ENCODE measurements around the gene SDK1. TPM values are rescaled to one million over a fixed set of nuclear protein-coding genes. Genes with fewer than 3 reads are reported as not detected.
"Not testable (repeated sequence)": the region's sequence is repeated elsewhere in the genome, so short reads cannot be mapped to it uniquely, and the experiment has no call there.

The SDK1 gene
- total RNA-seq, 1 experiment from 2014 or later, result 20.0 TPM

DNA sequence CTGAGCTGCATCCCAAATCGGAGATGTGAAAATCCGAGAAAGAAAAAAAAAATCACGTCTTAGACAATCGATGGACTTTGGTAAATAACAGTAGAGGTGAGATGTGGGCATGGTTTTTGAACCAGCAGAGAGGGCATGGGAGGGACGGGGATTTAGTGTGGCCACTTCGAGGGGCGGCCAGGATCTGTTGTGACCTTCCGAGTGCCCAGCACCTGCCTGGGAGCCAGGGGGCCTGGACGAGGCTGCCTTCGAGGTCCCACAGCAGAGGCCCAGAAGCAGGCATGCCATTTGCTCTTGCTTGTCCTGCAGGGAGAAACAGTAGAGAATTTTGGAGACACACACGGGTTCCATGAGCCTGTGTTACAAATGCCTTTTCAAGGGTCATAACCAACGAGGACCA is 911.3 kb downstream of the SDK1 start:
- Mint-ChIP-seq H3K9me3 (ENCODE audit: low read depth, unreplicated experiment) (no peaks in the 10 kb centered on the region), H3K27ac (ENCODE audit: unreplicated experiment) (no peak overlapping the region)

DNA sequence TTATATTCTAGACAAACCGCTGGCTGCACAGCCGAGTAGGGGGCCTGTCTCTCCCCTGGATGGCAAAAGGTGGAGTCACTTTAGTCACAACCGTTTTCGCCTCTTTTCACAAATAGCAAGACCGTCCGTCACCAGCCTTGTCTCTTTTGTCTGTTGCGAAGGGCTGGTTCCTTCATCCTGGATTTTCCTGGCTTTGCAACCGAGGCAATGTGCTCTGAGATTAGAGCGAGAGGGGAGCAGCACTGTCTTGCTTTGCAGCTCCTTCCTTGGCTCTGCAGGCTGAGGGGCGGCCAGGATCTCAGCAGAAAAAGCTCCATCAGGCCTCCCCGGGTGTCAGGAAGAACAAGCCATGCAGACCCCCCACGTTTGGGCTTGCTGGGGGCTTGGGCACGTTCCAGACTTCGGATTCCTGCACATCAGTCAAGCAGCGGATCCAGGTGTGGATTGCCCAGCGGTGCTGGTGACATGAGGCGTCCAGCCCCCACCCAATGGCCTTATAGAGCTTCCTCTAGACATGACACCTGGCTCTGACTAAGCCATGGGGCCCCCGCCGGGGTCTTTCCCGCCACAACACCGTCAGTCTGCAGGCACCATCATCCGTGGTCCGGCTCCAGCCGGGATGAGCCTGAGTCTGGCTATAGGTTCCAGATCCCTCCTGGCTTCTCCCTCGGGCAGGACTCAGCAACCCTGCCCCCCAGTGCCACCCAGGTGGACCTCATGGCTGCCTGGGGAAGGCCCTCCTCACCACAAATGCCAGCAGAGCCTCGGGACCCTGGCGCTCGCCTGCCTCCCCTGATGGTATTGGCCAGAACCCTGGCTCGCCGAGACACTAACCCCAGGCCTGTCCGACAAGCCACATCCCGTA is 913.5 kb downstream of the SDK1 start:
- TF ChIP-seq, protein P1, sequence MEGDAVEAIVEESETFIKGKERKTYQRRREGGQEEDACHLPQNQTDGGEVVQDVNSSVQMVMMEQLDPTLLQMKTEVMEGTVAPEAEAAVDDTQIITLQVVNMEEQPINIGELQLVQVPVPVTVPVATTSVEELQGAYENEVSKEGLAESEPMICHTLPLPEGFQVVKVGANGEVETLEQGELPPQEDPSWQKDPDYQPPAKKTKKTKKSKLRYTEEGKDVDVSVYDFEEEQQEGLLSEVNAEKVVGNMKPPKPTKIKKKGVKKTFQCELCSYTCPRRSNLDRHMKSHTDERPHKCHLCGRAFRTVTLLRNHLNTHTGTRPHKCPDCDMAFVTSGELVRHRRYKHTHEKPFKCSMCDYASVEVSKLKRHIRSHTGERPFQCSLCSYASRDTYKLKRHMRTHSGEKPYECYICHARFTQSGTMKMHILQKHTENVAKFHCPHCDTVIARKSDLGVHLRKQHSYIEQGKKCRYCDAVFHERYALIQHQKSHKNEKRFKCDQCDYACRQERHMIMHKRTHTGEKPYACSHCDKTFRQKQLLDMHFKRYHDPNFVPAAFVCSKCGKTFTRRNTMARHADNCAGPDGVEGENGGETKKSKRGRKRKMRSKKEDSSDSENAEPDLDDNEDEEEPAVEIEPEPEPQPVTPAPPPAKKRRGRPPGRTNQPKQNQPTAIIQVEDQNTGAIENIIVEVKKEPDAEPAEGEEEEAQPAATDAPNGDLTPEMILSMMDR (IDR thresholded peaks at IDR 0.05; ENCODE audit: unreplicated experiment), result no peak
- intact Hi-C loops (cut with micrococcal nuclease; ENCODE audit: unreplicated experiment), result no loop called here
- DNase-seq, result no peak
- peaks cover 9% of the 10 kb centered on the region for H3K36me3 Mint-ChIP-seq (ENCODE audit: insufficient read depth, unreplicated experiment)
- H3K27me3 Mint-ChIP-seq (ENCODE audit: unreplicated experiment), result no peaks in the 10 kb centered on the region
- CTCF ChIA-PET, result interaction anchor here (1.3 kb wide), 1 partner anchor 16 kb away, joined by 3 read pairs; no protein-coding TSS in a partner anchor
- H3K9me3 Mint-ChIP-seq (ENCODE audit: low read depth, unreplicated experiment), result no peaks in the 10 kb centered on the region
- no peaks in the 10 kb centered on the region for H3K4me1 Mint-ChIP-seq (ENCODE audit: low read depth, unreplicated experiment)
- no peak overlapping the region for H3K4me3 Mint-ChIP-seq (ENCODE audit: low read depth, unreplicated experiment)
- H3K27ac Mint-ChIP-seq (ENCODE audit: unreplicated experiment), result no peak overlapping the region
- no TSS peak for BruUV-seq (replicated peaks)

More for the DNA sequence above, 911.3 kb downstream of the SDK1 start:
- H3K27me3 Mint-ChIP-seq (ENCODE audit: unreplicated experiment), result no peaks in the 10 kb centered on the region
- no peak overlapping the region for H3K4me3 Mint-ChIP-seq (ENCODE audit: low read depth, unreplicated experiment)
- peaks cover 9% of the 10 kb centered on the region for H3K36me3 Mint-ChIP-seq (ENCODE audit: insufficient read depth, unreplicated experiment)
- CTCF ChIA-PET, result interaction anchor here (0.7 kb wide), 1 partner anchor 544 kb away, joined by 3 read pairs; no protein-coding TSS in a partner anchor
- H3K4me1 Mint-ChIP-seq (ENCODE audit: low read depth, unreplicated experiment), result no peaks in the 10 kb centered on the region
- TF ChIP-seq, protein P1 (IDR thresholded peaks at IDR 0.05; ENCODE audit: unreplicated experiment), result no peak
- BruUV-seq (replicated peaks), result no TSS peak
- DNase-seq, result no peak
- intact Hi-C loops (cut with micrococcal nuclease; ENCODE audit: unreplicated experiment), result no loop called here

DNA sequence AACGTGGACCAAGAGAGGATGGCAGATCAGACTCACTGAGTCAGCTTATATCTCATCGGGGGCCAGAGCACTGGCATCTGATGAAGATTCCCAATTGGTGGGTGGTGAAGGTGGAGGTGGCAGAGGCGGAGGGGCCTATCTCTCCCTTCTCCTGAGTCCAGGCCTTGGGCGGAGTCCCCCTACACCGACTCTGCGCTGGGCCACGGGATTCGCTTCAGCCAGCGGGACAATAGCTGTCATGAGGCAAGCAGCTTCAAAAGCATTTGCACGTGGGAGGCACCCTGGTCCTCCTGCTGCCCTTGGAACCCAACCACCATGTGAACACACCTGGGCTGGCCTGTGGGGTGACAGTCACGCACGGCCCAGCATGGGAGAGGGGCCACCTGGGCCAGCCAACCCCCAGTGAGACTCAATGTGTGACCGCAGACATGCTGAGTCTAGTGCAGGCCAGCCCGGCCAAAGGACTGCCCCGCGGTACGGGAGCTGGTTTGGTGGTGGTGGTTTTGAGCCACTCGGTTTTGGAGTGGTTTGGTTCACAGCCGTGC is 914.2 kb downstream of the SDK1 start:
- Mint-ChIP-seq H3K4me1 (ENCODE audit: low read depth, unreplicated experiment) (no peaks in the 10 kb centered on the region), H3K36me3 (ENCODE audit: insufficient read depth, unreplicated experiment) (peaks cover 9% of the 10 kb centered on the region), H3K27ac (ENCODE audit: unreplicated experiment) (no peak overlapping the region), H3K9me3 (ENCODE audit: low read depth, unreplicated experiment) (no peaks in the 10 kb centered on the region), H3K4me3 (ENCODE audit: low read depth, unreplicated experiment) (no peak overlapping the region), H3K27me3 (ENCODE audit: unreplicated experiment) (no peaks in the 10 kb centered on the region)
- CTCF ChIA-PET, result no interaction called here
- DNase-seq, result no peak
- TF ChIP-seq, protein P1 (IDR thresholded peaks at IDR 0.05; ENCODE audit: unreplicated experiment), result no peak
- intact Hi-C loops (cut with micrococcal nuclease; ENCODE audit: unreplicated experiment), result no loop called here
- no TSS peak for BruUV-seq (replicated peaks)

DNA sequence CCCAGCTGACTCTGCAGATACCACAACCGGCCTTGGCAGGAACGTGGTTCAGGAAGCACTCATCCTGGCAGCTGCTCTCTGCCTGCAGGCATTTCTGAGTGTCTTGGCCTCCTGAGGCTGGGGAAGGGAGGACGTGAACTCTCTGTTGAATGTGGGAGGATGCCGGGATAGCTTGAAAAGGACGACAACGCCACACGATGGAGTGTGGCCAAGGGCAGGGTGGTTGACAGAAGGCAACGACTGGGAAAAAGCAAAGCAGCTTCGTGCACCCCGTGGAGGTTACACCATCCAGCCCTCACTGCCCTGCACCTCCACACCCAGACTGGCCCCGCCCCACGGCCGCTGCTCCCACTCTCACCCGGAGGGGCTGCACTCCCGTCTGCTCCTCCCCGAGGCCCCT is 915.0 kb downstream of the SDK1 start:
- intact Hi-C loops (cut with micrococcal nuclease; ENCODE audit: unreplicated experiment), result no loop called here
- H3K27ac Mint-ChIP-seq (ENCODE audit: unreplicated experiment), result no peak overlapping the region
- no peaks in the 10 kb centered on the region for H3K9me3 Mint-ChIP-seq (ENCODE audit: low read depth, unreplicated experiment)
- DNase-seq, result no peak
- no peaks in the 10 kb centered on the region for H3K27me3 Mint-ChIP-seq (ENCODE audit: unreplicated experiment)
- TF ChIP-seq, protein P1 (IDR thresholded peaks at IDR 0.05; ENCODE audit: unreplicated experiment), result no peak
- peaks cover 9% of the 10 kb centered on the region for H3K36me3 Mint-ChIP-seq (ENCODE audit: insufficient read depth, unreplicated experiment)
- no peak overlapping the region for H3K4me3 Mint-ChIP-seq (ENCODE audit: low read depth, unreplicated experiment)
- CTCF ChIA-PET, result no interaction called here
- H3K4me1 Mint-ChIP-seq (ENCODE audit: low read depth, unreplicated experiment), result no peaks in the 10 kb centered on the region
- no TSS peak for BruUV-seq (replicated peaks)

DNA sequence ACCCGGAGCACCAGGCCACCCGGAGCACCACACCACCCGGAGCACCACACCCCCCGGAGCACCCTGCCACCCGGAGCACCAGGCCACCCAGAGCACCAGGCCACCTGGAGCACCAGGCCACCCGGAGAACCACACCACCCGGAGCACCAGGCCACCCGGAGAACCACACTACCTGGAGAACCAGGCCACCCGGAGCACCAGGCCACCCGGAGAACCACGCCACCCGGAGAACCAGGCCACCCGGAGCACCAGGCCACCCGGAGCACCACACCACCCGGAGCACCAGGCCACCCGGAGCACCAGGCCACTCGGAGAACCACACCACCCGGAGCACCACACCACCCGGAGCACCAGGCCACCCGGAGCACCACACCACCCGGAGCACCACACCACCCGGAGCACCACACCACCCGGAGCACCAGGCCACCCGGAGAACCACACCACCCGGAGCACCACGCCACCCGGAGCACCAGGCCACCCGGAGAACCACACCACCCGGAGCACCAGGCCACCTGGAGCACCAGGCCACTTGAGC is 916.1 kb downstream of the SDK1 start:
- CTCF ChIA-PET; intact Hi-C loops (cut with micrococcal nuclease; ENCODE audit: unreplicated experiment): not testable (repeated sequence)

More for the DNA sequence above, 916.1 kb downstream of the SDK1 start:
- H3K27ac Mint-ChIP-seq (ENCODE audit: unreplicated experiment); H3K27me3 Mint-ChIP-seq (ENCODE audit: unreplicated experiment); BruUV-seq (replicated peaks); H3K4me1 Mint-ChIP-seq (ENCODE audit: low read depth, unreplicated experiment); H3K4me3 Mint-ChIP-seq (ENCODE audit: low read depth, unreplicated experiment); DNase-seq; H3K9me3 Mint-ChIP-seq (ENCODE audit: low read depth, unreplicated experiment); H3K36me3 Mint-ChIP-seq (ENCODE audit: insufficient read depth, unreplicated experiment): not testable (repeated sequence)
